HG03039 (cell line): ENCODE measurements around the gene TINCR.

Experiments used
- ATAC-seq: cut with Tn5 transposase; IDR thresholded peaks from one replicate; pipeline ENCODE4 v1.9.1; 2021; ENCODE audit warnings: mild to moderate bottlenecking, moderate library complexity; ENCODE audit not compliant: unreplicated experiment

Gene TINCR

GRCh38 chr19:5590151-5590864 is 22.6 kb upstream of the TINCR start:
- no peak for ATAC-seq

DNA sequence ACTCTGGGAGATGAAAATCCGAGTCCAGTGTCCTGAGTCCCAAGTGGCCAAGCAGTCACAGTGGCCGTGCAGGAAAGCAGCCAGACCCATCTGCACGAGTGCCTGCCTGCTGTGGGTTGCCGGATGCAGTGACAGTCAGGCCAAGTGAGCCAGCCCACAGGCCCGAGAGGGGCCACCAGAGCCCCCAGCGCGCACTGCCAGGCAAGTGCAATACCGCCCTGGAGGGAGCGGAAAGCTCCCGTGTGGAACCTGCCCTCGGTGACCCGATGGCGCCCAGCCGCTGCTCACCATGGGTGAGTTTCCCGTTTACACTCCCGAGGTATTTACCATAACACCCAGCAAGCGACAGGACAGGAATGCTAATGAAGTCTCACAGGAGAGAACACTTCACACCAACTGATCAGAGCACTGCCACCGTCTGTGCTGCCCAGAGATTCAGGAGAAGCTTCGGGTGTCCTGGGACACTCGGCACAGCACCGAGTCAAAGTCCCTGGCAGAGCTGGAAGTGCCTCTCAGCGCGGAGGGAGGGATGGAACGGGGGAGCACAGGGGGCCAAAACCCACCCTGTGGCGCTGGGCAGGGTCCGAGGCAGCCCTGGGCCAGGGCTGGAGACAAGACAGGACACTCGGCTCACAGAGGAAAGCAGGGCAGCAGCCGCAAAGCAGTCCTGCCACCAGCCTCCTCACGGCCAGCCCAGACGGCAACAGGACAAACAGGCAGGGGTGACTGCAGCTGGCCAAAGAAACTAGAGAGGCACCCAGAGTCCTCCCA is 21.3 kb upstream of the TINCR start:
- ATAC-seq, result no peak

DNA sequence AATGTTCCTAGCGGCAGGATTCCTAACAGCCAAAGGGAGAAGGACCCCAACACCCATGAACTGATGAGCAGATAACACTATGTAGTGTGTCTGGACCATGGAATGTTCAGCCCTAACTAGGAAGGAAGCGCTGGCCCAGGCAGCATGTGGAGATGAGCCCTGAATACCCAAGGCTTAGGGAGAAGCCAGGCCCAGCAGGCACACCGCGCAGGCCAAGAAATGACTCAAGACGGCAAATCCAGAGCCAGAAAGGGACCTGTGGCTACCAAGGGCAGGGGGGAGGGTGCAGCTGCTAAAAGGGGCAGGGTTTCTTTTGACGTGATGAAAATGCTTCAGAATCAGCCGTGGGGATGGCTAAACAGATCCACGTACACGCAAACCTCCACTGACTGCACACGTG is 20.7 kb upstream of the TINCR start:
- no peak for ATAC-seq

- no peak for ATAC-seq
These were observed 19.9 kb upstream of the TINCR start for GRCh38 chr19:5587661-5588060.

GRCh38 chr19:5587071-5587455 is 19.3 kb upstream of the TINCR start:
- ATAC-seq, result no peak

DNA sequence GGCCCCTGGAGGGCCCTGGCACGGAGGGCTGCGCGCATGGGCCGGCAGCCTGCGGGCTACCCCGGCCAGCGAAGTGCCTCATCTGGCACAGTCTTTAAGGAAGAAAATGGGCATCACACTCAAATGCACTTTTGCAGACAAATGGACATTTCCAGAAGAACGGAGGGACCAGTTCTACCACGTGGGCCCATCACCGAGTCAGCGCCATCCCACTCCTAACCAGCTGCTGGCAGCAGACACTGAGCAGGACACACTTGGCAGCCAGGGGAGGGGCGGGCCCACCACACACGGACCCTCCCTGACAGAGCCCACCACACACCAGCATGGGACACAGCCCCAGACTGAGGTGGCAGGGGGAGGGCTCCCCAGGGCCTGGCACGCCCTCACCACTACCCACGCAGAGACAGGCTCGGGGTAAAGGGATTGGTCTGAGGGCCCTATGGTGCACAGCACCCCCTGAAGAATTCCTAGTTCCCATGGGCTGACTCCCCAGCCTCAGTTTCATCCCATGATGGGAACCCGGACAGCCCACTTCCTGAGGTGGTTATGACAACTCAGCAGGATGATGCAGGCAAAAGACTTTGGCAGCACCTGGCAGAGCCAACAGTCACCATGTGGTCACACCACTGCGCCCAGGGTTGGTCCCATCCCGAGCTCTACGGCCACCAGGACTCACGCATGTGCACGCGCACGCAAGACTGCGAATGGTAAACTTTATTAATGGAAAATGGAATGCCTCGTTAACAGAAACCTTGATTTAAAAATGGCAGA is 18.7 kb upstream of the TINCR start:
- ATAC-seq, result no peak

- ATAC-seq, result no peak
These were observed 17.9 kb upstream of the TINCR start for GRCh38 chr19:5585461-5586299.

GRCh38 chr19:5580161-5580571 is 12.4 kb upstream of the TINCR start:
- ATAC-seq, result no peak

DNA sequence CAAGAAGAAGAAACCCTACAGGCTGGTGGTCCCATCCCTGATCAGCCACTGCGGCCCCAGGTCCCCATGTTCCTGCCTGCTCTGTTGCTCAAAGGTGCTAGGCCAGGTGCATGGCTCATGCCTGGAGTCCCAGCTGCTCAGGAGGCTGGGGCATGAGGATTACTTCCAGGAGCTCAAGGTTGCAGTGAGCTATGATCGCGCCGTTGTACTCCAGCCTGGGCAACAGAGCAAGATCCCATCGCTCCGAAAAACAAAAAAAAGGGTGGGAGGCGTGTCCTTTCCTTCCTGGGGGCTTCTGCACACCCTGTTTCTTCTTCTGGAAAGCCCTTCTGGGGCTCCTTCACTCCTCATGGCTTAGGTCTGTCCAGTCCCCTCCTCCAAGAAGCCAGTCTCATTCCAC is 11.9 kb upstream of the TINCR start:
- no peak for ATAC-seq

- no peak for ATAC-seq
These were observed 11.5 kb upstream of the TINCR start for GRCh38 chr19:5579286-5579685.

DNA sequence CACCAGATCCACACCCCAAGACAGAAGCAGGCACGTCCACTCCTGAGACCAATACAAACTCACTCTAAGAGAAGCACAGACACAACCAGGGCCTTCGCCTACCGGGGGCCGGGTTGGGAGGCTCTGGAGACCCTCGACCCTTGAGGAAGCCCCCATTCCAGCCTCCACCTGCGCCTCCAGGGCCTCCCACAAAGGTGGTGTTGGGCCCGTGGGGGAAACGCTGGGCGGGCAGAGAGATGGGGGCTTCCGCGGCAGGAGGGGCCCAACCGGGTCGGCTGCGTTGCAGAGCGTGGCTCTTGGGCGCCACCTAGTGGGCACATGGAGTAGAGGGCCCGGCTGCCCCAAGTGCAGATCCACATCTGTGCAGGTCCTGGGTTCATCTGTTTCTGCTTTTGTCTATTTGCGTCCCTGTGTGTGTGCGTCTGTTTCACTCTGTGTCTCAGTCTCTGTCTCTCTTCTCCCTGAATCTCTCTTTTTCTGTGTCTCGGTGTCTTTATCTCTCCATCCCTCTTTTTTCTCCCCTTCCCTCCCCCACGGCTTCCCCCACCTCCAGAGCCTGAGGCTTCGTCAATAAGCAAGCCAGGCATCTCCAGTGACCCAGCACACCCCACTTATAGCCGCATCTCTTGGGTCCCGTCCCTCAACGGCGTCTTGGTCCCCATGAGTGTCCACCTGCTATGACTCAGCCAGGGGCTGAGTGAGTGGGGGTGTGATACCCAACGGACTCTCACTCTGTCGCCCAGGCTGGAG is 10.5 kb upstream of the TINCR start:
- no peak for ATAC-seq

DNA sequence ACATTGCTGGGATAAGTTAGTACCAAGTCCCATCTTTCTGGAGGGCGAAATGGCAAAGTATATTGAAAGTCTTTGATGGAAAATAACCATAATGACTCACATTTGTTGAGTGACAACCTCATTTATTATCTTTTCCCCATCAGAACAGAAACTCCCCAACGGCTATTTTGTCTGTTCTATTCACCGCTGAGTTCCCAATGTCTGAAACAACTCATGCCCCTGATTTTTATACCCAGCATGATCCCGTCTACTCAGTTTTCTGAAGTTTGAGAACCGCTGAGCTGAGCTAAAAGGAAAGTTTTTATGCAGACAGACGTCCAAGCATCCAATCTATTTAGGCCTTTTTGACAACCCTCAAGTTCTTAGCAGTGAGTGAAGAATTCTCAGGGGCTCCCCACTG is 7.8 kb upstream of the TINCR start:
- no peak for ATAC-seq

GRCh38 chr19:5572556-5573286 is 5.0 kb upstream of the TINCR start:
- ATAC-seq, result no peak

DNA sequence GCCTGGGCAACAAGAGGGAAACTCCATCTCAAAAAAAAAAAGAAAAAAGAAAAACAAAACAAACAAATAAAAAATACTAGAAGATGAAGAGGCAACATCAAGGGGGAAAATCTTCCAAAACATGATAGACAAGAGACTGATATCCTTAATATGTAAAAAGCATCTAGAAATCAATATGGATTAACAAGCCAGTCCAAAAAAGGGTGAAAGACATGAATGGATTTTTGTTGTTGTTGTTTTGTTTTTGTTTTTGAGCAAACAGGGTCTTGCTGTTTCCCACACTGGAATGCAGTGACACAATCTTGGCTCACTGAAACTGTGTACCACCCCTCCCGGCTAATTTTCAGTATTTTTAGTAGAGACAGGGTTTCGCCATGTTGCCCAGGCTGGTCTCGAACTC is 4.0 kb upstream of the TINCR start:
- ATAC-seq, result no peak

DNA sequence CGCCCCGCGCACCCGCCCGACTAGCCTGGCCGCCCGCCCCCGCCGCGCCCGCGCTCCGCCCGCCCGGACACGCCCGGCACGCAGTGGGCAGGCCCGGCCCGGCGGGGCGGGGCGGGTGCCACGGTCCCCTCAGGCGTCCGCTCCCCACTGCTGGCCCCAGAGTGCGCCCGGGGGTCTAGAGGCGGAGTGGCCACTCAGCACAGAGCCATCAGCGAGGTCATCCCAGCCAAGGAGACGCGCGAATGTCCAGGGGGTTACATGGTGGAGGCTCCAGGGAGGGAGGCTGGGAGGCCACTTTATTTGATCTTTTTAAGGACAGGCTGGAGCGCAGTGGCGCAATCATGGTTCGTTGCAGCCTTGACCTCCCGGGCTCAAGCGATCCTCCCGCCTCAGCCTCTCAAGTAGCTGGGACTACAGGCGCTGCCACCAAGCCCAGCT is 236 bp upstream of the TINCR start:
- ATAC-seq, result no peak

GRCh38 chr19:5564930-5565329 is 2.8 kb downstream of the TINCR start:
- ATAC-seq, result no peak

- ATAC-seq, result no peak
These were observed 3.7 kb downstream of the TINCR start for GRCh38 chr19:5563935-5564612.

GRCh38 chr19:5563008-5563431 is 4.7 kb downstream of the TINCR start:
- ATAC-seq, result no peak

DNA sequence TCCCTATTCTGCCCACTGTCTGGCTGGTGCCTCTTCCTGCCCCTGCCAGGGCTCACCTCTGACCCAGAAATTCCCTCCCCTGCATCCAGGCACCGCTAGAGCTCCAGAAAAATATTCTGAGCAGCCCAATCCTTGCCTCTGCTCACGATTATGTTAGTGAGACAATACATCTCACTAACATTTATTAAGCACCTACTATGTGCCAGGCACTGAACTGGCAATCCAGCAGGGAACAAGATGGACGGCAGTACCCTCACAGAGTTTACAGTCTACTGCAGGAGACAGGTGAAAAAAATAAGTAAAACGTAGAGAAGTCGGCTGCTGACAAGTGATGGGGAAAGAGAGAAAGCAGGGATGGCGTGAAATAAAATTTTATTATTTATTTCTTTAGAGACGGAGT is 5.5 kb downstream of the TINCR start:
- ATAC-seq, result no peak
